ENCODE data around the gene CIROP.
"Not testable (repeated sequence)": the region's sequence is repeated elsewhere in the genome, so short reads cannot be mapped to it uniquely, and the experiment has no call there.

Gene CIROP

DNA sequence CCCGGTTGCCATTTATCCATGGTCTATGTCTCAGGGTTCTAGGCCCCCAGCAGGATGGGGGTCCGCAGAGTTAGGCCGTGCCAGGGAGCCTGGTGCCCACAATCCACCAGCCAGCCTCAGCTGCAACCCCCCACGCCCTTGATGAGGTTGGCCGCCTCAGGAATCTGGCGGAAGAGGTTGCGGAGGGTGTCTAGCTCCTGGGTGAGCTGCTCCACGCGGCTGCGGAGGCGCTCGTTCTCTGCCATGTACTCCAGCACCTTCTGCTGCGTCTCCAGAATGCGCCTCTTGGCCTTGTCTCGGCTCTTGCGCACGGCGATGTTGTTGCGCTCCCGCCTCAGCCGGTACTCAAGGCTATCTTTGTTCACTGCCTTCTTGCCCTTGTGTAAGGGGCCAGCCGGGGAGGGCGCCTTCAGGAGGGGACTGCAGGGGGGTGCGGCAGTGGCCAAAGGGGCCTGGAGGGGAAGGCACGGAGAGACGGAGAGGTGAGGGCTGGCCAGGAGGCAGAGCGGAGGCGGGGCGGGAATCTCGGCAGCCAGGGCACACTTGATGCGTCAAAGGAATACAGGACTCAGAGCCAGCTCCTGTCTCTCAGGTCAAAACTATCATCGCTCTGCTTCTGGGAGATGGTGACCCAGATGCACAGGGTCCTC, 12.7 kb upstream of the CIROP start:
- in situ Hi-C loops (cut with HindIII; ENCODE audit: low pct_ligation_motif_present, low pct_unique_long_range_greater_than_20kb, low sequenced_read_pairs) = no loop called here

DNA sequence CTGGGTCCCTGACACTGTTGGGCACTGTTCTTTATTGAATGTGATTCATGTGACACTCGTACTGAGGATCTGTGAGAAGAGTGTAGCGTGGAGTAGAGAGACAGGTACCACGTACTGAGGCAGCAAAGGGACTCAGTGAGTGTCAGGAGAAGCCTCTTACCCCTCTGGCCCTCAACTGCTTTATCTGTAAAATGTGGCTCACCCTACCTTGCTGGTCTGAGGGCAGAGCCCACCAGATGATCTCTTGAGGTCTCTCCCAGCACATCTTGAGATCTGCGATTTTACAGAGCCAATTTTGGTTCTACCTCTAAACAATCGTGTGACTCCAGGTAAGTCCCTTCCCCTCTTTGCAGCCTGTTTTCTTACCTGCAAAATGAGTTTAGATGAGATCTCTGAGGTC, 11.1 kb upstream of the CIROP start:
- DNase-seq = no peak
- in situ Hi-C loops (cut with HindIII; ENCODE audit: low pct_ligation_motif_present, low pct_unique_long_range_greater_than_20kb, low sequenced_read_pairs) = no loop called here

More for the DNA sequence above, 12.7 kb upstream of the CIROP start:
- DNase-seq = no peak

DNA sequence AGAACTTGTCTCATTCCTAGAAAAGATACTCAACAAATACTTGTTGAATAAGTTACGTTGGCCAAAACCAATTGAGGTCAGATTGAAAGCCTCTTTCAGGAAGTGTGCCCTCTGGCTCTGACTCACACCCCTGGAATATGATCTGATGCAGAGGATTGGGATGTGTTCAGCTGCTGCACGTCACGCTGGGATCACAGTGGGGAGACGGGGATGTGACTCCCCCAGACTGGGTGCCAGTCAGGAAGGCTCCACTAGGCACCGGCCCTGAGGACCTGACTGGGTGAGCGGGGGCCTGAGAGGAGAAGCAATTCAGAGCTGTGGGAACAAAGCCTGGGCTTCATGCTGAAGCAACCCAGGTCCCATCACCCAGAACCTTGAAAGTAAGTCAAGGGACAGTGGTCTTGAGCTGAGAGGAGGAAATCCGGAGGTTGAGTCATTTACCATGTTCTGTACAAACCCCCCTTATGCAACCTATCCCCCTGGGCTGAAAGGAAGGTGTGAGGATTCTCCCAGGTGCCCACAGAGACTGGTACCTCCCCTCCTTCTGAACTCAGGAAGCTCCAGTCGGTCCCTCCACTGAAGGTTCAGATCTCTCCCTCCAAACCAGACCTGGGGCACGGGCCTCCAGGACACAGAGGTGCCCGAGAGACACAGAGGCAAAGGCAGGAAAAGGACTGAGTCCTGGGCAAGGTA, 10.4 kb upstream of the CIROP start:
- in situ Hi-C loops (cut with HindIII; ENCODE audit: low pct_ligation_motif_present, low pct_unique_long_range_greater_than_20kb, low sequenced_read_pairs) = no loop called here
- DNase-seq = peak; percentile 85

DNA sequence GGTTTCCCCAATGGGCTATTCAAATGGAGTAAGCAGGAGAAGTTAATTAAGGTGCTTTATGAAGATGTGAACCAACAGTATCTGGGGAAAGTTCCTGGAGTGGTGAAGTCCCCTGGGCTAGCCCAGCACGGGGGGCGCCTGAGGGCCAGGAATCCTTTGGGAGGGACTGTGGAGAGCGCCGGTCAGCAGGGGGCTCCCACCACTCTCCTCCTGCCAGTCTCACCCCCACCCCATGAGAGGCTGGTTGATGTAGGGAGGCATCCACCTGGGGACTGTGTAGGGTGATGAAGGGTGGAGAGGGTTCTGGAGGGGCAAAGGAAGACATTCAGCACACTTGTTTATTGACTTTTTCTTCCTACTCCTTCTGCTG, 9.9 kb upstream of the CIROP start:
- DNase-seq = no peak
- in situ Hi-C loops (cut with HindIII; ENCODE audit: low pct_ligation_motif_present, low pct_unique_long_range_greater_than_20kb, low sequenced_read_pairs) = no loop called here

DNA sequence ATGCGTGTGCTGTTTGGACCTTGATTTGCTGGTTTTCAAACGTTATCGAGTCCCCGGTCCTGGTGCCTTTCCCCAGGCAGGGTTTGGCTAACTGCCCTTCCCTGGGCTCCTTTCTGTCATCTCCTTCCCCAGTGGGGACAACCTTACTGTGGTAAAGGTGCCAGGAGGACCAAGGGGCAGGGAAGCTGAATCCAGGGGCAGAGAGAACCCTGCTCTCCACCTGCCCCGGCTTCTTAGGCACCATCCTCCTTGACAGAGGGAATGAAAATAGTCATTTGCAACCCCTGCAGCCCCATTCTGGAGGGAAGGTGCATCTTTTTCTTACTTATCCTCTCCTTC, 9.3 kb upstream of the CIROP start:
- in situ Hi-C loops (cut with HindIII; ENCODE audit: low pct_ligation_motif_present, low pct_unique_long_range_greater_than_20kb, low sequenced_read_pairs) = no loop called here
- DNase-seq = no peak

DNA sequence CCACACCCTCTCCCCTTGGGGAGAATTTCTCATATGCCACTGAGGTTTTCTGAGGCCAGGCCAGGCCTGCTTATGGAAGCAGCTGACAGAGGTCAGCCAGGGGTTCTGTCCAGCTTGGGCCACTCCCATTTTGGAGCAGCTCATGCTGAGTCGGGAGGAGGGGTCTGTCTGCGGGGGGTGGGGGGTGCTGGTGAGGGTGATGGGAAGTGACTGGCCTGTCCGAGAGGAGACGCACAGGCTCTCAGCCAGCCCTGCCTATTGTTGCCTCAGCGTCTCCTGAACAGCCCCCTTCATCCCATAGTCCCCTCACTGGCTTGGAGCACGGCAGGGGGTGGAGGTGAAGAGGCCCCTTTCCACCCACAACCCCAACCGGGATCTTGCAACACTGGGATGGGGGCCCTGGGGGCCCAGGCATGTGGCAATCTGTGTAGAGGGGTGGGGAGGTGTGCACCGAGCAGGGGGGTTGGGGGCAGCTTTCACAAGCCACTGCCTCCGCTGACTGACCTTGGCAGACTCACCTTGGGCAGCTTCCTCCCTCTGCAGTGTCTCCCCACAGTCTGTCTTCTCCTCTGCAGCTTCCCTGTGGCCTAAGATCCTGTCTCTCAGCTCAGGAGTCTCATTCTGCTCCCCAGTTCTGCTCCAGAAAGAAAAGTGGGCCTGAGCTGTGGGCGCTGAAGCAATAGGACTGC, 8.8 kb upstream of the CIROP start:
- no peak for DNase-seq

DNA sequence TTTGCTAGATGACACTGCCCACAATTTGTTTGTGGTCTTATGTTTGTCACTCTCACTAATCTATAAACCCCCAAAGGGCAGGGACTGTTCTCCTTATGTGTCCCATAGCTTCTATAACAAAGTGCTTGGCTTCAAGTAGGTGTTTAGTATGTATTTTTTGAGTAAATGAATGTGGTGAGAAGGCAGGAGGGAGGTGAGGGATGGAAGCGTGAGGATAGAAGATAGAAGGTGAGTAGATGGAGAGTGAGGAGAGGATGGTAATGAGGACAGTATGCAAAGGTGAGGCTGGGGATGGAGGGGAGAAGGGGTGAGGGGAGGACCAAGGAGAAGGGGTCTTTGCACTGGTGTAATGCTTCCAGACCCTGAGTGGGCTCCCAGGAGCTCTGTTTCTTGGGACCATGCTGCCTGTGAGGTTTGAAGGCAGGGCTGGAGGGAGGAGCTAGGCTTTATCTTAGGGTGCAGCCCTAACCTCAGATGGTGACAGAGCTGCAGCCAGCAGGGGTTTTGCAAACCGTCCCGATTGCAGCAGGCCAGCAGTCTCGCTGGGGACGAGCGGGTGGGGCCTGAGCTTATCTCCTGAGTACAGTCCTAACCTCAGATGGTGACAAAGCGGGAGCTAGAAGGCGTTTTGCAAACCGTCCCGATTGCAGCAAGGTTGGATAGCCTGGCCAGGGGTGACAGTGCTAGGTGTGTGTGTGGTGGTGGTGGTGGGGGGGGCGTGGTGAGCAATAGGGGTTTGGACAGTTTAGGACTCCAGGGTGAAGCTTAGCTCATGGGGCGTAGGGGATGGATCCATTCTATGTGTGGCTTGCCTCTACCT, 7.8 kb upstream of the CIROP start:
- no peak for DNase-seq
- in situ Hi-C loops (cut with HindIII; ENCODE audit: low pct_ligation_motif_present, low pct_unique_long_range_greater_than_20kb, low sequenced_read_pairs) = no loop called here

More for the DNA sequence above, 8.8 kb upstream of the CIROP start:
- in situ Hi-C loops (cut with HindIII; ENCODE audit: low pct_ligation_motif_present, low pct_unique_long_range_greater_than_20kb, low sequenced_read_pairs) = no loop called here

DNA sequence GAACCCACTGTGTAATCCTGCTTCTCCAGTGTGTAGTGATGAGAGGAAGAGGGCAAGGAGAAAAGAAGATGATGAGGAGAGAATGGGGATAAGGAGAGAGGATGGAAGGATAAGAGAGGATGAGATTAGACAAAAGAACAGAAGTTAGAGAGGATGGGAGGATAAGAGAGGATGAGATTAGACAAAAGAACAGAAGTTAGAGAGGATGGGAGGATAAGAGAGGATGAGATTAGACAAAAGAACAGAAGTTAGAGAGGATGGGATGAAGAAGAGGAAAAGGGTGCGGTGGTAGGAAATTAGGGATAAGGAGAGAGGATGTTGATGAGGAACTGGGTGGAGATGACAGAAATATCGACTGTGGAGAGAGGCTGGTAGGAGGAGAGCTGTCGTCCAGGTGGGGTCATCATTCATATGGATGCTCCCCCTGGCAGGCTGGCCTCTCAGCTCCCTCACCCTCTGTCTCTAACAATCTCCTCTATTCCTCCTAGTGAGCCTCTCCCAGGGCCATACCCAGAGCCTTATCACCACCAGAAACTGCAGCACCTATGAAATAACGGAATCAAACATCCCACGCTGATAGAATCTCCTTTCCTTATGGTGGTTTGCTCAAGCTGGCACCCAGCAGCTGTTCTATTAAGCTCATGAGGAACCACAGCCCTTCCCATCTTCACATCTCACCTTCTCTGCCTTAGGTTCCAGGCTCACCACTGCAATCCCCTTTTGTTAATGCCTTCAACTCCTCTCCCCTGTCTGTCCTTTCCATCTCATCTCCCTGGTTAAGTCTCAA, 6.0 kb upstream of the CIROP start:
- in situ Hi-C loops (cut with HindIII; ENCODE audit: low pct_ligation_motif_present, low pct_unique_long_range_greater_than_20kb, low sequenced_read_pairs) = no loop called here
- no peak for DNase-seq

DNA sequence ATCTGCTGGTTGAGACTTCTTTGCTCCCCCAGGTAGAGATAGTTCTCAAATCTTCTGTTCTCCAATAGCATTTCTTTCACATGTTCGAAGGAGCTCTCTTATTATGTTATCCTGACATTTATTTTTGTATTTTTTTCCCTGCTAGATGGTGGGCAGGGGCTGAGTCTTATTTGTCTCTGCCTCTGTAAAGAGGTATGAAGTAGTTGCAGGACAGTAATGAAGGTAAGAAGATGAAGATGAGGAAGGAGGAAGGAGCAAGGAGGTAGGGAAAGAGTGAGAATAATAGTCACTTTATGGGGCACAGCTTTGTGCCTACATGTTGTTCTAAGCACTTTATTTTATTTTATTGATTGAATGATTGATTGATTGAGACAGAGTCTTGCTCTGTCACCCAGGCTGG, 5.0 kb upstream of the CIROP start:
- DNase-seq = no peak
- in situ Hi-C loops (cut with HindIII; ENCODE audit: low pct_ligation_motif_present, low pct_unique_long_range_greater_than_20kb, low sequenced_read_pairs) = no loop called here

DNA sequence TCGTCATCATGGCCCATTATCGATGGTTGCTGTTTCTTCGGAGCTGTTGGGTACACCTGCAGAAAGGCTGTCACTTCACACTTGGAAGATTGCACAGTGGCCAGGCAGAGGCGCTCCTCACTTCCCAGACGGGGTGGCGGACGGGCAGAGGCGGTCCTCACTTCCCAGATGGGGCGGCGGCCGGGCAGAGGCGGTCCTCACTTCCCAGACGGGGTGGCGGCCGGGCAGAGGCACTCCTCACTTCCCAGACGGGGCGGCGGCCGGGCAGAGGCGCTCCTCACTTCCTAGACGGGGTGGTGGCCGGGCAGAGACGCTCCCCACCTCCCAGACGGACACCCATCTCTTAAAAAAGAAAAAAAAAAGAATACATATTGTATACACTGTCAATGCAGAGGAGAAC, 3.4 kb upstream of the CIROP start:
- in situ Hi-C loops (cut with HindIII; ENCODE audit: low pct_ligation_motif_present, low pct_unique_long_range_greater_than_20kb, low sequenced_read_pairs); DNase-seq: not testable (repeated sequence)

DNA sequence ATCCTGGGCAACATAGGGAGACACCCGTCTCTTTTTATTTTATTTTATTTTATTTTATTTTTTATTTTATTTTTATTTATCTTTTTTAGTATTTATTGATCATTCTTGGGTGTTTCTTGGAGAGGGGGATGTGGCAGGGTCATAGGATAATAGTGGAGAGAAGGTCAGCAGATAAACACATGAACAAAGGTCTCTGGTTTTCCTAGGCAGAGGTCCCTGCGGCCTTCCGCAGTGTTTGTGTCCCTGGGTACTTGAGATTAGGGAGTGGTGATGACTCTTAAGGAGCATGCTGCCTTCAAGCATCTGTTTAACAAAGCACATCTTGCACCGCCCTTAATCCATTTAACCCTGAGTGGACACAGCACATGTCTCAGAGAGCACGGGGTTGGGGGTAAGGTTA, 2.8 kb upstream of the CIROP start:
- DNase-seq; in situ Hi-C loops (cut with HindIII; ENCODE audit: low pct_ligation_motif_present, low pct_unique_long_range_greater_than_20kb, low sequenced_read_pairs): not testable (repeated sequence)

DNA sequence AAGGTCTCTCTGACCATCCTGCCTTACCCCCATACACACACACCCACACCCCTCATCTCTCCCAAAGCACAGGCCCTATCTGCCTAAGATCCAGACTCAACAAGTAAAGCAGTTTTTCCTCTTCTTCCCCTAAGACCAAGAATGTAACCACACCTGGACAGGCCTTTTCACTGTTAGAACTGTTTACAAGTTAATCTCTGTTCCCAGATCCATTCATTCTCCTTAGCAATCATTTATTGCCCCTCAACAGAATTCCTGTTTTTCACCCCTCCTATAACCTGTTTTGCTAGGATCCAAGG, 1.9 kb upstream of the CIROP start:
- in situ Hi-C loops (cut with HindIII; ENCODE audit: low pct_ligation_motif_present, low pct_unique_long_range_greater_than_20kb, low sequenced_read_pairs) = no loop called here
- DNase-seq = no peak

DNA sequence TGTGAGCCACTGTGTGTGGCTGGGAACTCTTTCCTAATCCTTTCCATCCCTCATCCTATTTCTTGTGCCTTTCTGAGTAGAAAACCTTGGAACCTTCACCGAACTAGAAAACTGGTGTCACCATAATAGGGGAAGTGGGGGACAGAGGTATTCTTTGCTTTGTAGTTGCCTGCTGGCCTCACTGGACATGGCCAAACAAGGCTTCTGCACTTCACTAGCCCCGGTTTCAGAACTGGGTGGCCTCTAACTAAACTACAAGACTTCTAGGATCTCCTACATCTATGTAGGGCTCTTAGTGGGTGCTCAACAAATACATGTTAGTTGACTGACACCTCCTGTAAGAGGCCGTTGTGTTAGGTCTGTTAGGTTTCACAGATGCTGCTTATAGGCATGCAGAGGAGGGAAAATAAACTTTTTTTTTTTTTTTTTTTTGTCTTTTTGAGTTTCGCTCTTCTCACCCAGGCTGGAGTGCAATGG, 597 bp upstream of the CIROP start:
- in situ Hi-C loops (cut with HindIII; ENCODE audit: low pct_ligation_motif_present, low pct_unique_long_range_greater_than_20kb, low sequenced_read_pairs) = no loop called here

DNA sequence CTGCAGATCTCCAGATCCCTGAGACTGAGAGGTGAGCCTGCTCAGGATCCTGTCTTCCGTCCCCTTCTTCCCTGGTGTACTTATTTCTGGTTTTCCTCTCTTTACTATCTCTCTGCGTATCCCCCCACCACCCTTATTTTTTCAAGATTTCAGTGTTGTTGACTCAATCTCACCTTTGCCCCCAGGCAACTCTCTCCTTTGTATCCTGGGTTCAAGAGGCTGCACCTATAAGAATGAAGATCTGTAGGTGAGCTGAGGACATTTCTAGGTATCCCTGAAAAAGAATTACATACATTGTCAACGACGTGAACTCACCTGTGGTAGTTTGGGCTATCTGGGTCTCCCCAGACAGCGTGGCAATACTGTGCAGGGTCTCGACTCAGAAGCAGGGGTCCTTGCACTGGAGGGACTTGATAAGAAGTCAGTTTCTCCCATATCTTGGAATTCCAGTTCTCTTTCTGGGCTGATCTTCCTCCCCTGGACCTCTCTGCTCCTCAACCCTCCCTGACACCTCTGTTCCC, 659 bp downstream of the CIROP start:
- in situ Hi-C loops (cut with HindIII; ENCODE audit: low pct_ligation_motif_present, low pct_unique_long_range_greater_than_20kb, low sequenced_read_pairs) = no loop called here
- DNase-seq = no peak

More for the DNA sequence above, 597 bp upstream of the CIROP start:
- no peak for DNase-seq

DNA sequence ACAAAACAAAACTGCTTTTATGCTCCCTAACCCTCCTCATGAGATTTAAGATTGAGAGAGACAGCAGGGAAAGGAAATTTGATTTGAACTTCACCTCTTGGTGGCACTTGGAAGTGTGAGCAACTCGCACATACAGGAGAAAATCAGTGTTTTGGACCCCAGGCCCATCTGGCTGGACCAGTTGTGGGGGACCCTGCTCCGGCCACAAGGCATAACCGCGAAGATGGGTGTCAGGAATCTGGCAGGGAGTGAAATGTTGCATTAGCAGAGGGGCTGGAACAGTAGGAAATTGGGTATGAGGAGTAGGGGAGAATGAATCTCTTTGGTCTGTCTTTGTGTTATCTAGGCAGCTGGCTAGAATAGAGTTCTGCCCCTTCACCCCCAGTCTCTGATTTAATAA, 1.2 kb downstream of the CIROP start:
- DNase-seq = no peak
- in situ Hi-C loops (cut with HindIII; ENCODE audit: low pct_ligation_motif_present, low pct_unique_long_range_greater_than_20kb, low sequenced_read_pairs) = no loop called here

DNA sequence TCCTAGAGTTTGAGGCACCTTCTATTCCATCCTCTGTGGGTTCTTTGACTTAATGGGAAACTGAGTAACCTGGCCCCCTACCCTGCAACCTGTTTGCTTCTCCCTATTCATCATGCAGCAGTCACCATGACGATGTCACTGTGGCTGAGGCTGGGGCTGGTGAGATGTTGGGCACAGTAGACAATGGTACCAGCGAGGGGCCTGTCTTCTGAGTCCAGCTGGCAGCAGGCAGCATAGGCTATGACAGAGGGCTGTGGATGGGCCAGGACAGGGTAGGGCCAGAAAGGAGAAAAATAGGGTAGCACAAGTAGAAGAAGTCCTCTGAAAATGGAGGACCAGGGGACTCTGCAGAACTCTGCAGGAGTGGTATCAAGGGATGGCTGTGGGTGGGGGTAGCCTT, 2.0 kb downstream of the CIROP start:
- in situ Hi-C loops (cut with HindIII; ENCODE audit: low pct_ligation_motif_present, low pct_unique_long_range_greater_than_20kb, low sequenced_read_pairs) = no loop called here
- DNase-seq = no peak

DNA sequence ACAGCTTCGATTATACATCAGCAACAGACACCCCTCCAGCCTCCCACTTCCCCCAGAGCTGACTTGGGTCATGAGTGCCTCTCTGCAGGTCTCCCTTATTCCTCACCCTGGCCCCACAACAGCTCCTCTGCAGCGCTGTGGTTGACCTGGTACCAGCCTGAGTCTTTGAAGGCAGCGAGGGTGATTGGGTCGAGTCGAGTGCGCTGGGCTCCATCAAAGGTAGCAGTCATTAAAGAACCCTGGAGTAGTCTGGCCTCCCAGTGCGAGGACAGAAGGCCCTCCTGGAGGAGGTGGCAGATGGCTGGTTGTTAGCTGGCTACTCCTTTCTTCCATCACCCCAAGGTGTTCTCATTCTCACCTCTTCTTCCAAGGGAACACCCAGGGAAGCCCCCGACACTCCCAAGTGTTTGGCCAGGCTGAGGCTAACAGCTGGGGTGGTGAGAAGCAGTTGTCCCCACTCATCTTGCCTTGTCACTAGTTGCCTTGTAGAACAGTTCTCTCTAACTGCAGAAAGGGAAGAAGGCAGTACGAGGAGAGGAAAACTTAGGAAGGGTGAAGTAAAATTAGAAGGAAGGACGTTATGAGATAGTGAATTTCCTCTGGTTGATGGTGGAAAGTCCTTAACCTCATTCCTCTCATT, 2.7 kb downstream of the CIROP start:
- DNase-seq = no peak
- in situ Hi-C loops (cut with HindIII; ENCODE audit: low pct_ligation_motif_present, low pct_unique_long_range_greater_than_20kb, low sequenced_read_pairs) = no loop called here

Data from ACHN (cell line).